IMR-90 (cell line): Measurements from ENCODE around the gene TULP3.

Experiments used
- POLR2A ChIP-seq: IDR thresholded peaks from 2 replicates; pipeline ENCODE4 v1.6.1; 2012; ENCODE audit warnings: mild to moderate bottlenecking, low read depth, low read length
- TF ChIP-seq, protein P1 (sequence below): conservative IDR thresholded peaks from 2 replicates; pipeline ENCODE4 v1.5.1; 2012; ENCODE audit warnings: mild to moderate bottlenecking, low read depth, low read length, improper control_type of control experiment

DNA sequence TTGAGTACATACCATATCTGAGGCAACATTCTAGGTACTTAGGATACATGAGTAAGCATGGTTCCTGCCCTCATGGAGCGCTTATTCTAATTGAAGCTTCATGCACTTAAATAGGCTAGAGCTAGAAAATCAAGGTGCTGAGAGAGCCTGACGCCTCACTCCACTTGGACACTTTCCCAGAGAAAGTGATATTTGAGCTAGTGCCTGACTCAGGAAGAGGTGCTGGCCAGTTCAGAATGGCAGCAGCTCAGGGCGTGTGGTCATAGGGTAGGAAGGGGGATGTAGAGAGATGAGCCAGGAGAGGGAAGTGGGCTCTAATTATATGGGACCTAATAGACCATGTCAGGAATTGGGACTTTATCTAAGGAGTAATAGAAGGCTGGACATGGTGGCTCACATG lies 33.3 kb downstream of the TULP3 start:
- TF ChIP-seq POLR2A = no peak
- TF ChIP-seq, protein P1, sequence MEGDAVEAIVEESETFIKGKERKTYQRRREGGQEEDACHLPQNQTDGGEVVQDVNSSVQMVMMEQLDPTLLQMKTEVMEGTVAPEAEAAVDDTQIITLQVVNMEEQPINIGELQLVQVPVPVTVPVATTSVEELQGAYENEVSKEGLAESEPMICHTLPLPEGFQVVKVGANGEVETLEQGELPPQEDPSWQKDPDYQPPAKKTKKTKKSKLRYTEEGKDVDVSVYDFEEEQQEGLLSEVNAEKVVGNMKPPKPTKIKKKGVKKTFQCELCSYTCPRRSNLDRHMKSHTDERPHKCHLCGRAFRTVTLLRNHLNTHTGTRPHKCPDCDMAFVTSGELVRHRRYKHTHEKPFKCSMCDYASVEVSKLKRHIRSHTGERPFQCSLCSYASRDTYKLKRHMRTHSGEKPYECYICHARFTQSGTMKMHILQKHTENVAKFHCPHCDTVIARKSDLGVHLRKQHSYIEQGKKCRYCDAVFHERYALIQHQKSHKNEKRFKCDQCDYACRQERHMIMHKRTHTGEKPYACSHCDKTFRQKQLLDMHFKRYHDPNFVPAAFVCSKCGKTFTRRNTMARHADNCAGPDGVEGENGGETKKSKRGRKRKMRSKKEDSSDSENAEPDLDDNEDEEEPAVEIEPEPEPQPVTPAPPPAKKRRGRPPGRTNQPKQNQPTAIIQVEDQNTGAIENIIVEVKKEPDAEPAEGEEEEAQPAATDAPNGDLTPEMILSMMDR = no peak
